Spleen (tissue), 11 donors: ENCODE results near the gene WDR81. TPM values are rescaled to one million over a fixed set of nuclear protein-coding genes. Genes with fewer than 3 reads are reported as not detected.

Experiments used
- DNase-seq: peaks from one replicate; pipeline ENCODE4 v3.0.0-alpha.2; 2020
- H3K27ac ChIP-seq, 8 donors: fragments of 200-600 bp; sonication (generic) in 7 of 8; 1 replicate in 4 of 8; 2 replicates in 4 of 8; pipeline versions ENCODE4 v1.5.0 to v1.8.0; 2016 to 2021; ENCODE audit warnings: inconsistent platforms in 4 of 8, mild to moderate bottlenecking in 4 of 8, moderate library complexity in 1 of 8
- H3K27me3 ChIP-seq, 7 donors: fragments of 200-600 bp; sonication (generic) in 6 of 7; replicated peaks in 1 of 7; 1 replicate in 4 of 7; 2 replicates in 3 of 7; pipeline versions ENCODE4 v1.5.0 to v1.8.0; 2016 to 2021; ENCODE audit warnings: inconsistent platforms in 3 of 7, mild to moderate bottlenecking in 1 of 7
- H3K36me3 ChIP-seq, 6 donors: fragments of 200-600 bp; sonication (generic) in 5 of 6; 1 replicate in 4 of 6; 2 replicates in 2 of 6; pipeline versions ENCODE4 v1.5.0 to v1.8.0; 2016 to 2021; ENCODE audit warnings: inconsistent platforms in 2 of 6
- H3K4me1 ChIP-seq, 6 donors: fragments of 200-600 bp; sonication (generic) in 5 of 6; 1 replicate in 3 of 6; 2 replicates in 3 of 6; pipeline versions ENCODE4 v1.5.0 to v1.8.0; 2016 to 2021; ENCODE audit warnings: inconsistent platforms in 3 of 6
- H3K4me3 ChIP-seq, 8 donors: fragments of 200-600 bp; sonication (generic) in 7 of 8; 1 replicate in 4 of 8; 2 replicates in 4 of 8; pipeline versions ENCODE4 v1.5.0 to v1.8.0; 2016 to 2021; ENCODE audit warnings: inconsistent platforms in 4 of 8, mild to moderate bottlenecking in 4 of 8, moderate library complexity in 2 of 8
- H3K9me3 ChIP-seq, 8 donors: fragments of 200-600 bp; sonication (generic) in 7 of 8; 1 replicate in 4 of 8; 2 replicates in 4 of 8; pipeline versions ENCODE4 v1.5.0 to v1.8.0; 2016 to 2021; ENCODE audit warnings: inconsistent platforms in 4 of 8
- CTCF ChIP-seq, 11 experiments: fragments of 200-600 bp in 7 of 11; fragments of 450-650 bp in 4 of 11; sonication (generic) in 4 of 11; IDR thresholded peaks in 8 of 11; conservative IDR thresholded peaks in 3 of 11; 1 replicate in 7 of 11; 2 replicates in 4 of 11; pipeline versions ENCODE4 v1.4.0 to v1.8.0; 2016 to 2021; ENCODE audit warnings: antibody characterized with exemption in 11 of 11, inconsistent platforms in 4 of 11, mild to moderate bottlenecking in 1 of 11
- POLR2A ChIP-seq, 3 donors: fragments of 450-650 bp; IDR thresholded peaks; one replicate each; pipeline ENCODE4 v1.5.1; 2017; ENCODE audit warnings: antibody characterized with exemption in 3 of 3, mild to moderate bottlenecking in 1 of 3
- POLR2AphosphoS5 ChIP-seq, 3 donors: sonication (generic); formaldehyde crosslinking; IDR thresholded peaks; one replicate each; pipeline ENCODE4 v1.5.1; 2017; ENCODE audit warnings: antibody characterized with exemption in 3 of 3
- WGBS, 5 donors: extraction: QIAGEN DNeasy Blood & Tissue Kit in 3 of 5; methylation state at CpG; one replicate each; pipeline versions ENCODE4 v1.1.5 to v1.1.7; 2013 to 2018; 5-methylcytosine and 5-hydroxymethylcytosine counted together
- intact Hi-C: fragments of 100-400 bp; cut with DNase I; formaldehyde crosslinking; loops from one replicate; pipeline ENCODE4 v1.15.0; 2023; ENCODE audit warnings: low total_unique reads
- polyA plus RNA-seq, 3 donors: library from polyadenylated mRNA; stranded (reverse); fragments of 200-250 nt; gene quantifications; one replicate each; pipeline ENCODE4 v1.2.1, GENCODE V29; 2013
- total RNA-seq, 7 donors: library from RNA; depleted of rRNA in 3 of 7; stranded (reverse); fragments of >200 nt in 3 of 7; fragmentation: NEBNext Ultra II Directional in 4 of 7; extraction: Animal tissue kit (Norgen Biotek cat#: 25700) in 4 of 7; gene quantifications; one replicate each; pipeline versions ENCODE4 v1.1.0 to v1.2.1, GENCODE V29; 2016 to 2021
- donor health status: healthy with polysubstance abuse.
- donor health status: DM: no; HTN: no; CAD: no; lungs with moderate emphysema.
- donor health status: DM: no; HTN: no; CAD: no.
- donor health status: Bipolar disorder and iron deficiency.
- donor health status: healthy.
- donor health status: DM: no; HTN: no; CAD: no.
- donor health status: DM: yes; HTN: yes; CAD: no.

Gene WDR81
- total and polyA plus RNA-seq, 10 donors = 16.2 to 74.7 (median 48.4) TPM

DNA sequence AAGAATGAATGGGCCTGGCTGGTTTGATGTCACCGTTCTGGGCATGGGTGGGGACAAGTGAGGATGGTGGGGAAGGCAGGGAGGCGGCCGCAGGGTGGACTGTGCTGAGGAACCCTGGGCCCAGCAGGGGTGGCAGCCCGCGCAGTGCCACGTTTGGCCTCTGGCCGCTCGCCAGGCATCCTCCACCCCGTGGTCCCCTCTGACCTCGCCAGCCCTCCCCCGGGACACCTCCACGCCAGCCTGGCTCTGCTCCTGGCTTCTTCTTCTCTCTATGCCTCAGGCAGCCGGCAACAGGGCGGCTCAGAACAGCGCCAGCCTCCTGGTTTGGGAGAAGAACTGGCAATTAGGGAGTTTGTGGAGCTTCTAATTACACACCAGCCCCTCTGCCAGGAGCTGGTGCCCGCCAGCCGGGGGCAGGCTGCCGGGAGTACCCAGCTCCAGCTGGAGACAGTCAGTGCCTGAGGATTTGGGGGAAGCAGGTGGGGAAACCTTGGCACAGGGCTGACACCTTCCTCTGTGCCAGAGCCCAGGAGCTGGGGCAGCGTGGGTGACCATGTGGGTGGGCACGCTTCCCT is 30.8 kb downstream of the WDR81 start:
- Histone ChIP-seq H3K9me3 (no peaks in the 10 kb centered on the region), H3K27me3 (no peaks in the 10 kb centered on the region), H3K4me1 (peaks cover 3 to 56% (median 14%) of the 10 kb centered on the region in 6 donors), H3K4me3 (no peak overlapping the region), H3K27ac (peak overlapping the region in 5 of 8 donors; percentile 31 to 71 (median 64)), H3K36me3 (no peaks in the 10 kb centered on the region)
- DNase-seq = no peak
- 71 to 84% (median 74%) methylated on average over 17 to 20 of the region's 20 CpGs for WGBS, 5 donors
- TF ChIP-seq CTCF (IDR thresholded peaks at IDR 0.05 in 8 of 11, conservative IDR thresholded peaks at IDR 0.05 in 3 of 11) (no peak), POLR2AphosphoS5 (IDR thresholded peaks at IDR 0.05) (no peak), POLR2A (IDR thresholded peaks at IDR 0.05) (no peak)
- intact Hi-C loops = no loop called here

DNA sequence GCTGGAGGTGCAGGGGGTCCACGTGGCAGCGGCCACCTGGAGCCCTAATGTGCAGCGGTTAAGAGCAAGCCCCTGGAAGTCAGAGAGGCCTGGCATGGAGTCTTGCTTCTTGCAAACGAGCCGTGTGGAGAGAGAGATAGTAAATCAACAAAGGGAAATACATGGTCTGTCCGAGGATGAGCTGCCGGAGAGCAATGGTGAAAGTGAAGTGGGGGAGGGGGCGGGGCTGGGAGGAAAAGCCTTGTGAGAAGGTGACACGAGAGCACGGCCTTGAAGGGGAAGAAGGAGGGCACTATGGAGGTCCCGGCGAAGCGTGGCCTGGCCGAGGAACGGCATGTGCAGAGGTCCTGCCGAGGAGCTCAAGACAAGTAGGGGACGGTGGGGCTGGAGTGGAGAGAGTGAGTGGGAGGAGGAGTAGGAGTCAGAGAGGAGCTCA is 31.3 kb downstream of the WDR81 start:
- 60 to 88% (median 73%) methylated on average over 17 of the region's 17 CpGs for WGBS, 5 donors
- peaks cover 3 to 52% (median 14%) of the 10 kb centered on the region in 6 donors for H3K4me1 ChIP-seq
- no peaks in the 10 kb centered on the region for H3K9me3 ChIP-seq
- intact Hi-C loops = no loop called here
- H3K27ac ChIP-seq = peak overlapping the region in 5 of 8 donors; percentile 31 to 71 (median 64)
- H3K4me3 ChIP-seq = no peak overlapping the region
- no peaks in the 10 kb centered on the region for H3K36me3 ChIP-seq
- no peak for TF ChIP-seq CTCF (IDR thresholded peaks at IDR 0.05 in 8 of 11, conservative IDR thresholded peaks at IDR 0.05 in 3 of 11)
- TF ChIP-seq POLR2AphosphoS5 (IDR thresholded peaks at IDR 0.05) = peak; percentile 75 to 78 (median 76)
- no peaks in the 10 kb centered on the region for H3K27me3 ChIP-seq
- DNase-seq = peak; percentile 78

DNA sequence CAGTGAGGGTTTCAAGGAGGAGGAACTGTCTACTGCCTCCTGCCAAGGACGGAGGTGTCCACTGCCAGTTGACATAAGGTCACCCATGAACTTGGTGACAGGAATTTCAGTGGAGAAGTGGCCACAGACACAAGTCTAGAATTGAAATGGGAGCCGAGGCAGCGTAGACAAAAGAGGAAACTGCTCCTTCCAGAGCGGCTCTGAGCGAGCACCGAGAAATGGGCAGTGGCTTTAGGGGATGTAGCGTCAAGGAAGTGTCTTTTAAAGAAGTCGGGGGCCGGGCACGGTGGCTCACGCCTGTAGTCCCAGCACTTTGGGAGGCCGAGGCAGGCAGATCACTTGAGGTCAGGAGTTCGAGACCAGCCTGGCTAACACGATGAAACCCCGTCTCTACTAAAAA is 34.3 kb downstream of the WDR81 start:
- intact Hi-C loops = no loop called here
- H3K36me3 ChIP-seq = no peaks in the 10 kb centered on the region
- WGBS, 5 donors = 30 to 55% (median 44%) methylated on average over 15 of the region's 15 CpGs
- H3K27ac ChIP-seq = peak overlapping the region in 3 of 8 donors; percentile 40 to 56 (median 52)
- H3K9me3 ChIP-seq = no peaks in the 10 kb centered on the region
- H3K4me3 ChIP-seq = no peak overlapping the region
- no peak for DNase-seq
- TF ChIP-seq CTCF (IDR thresholded peaks at IDR 0.05 in 8 of 11, conservative IDR thresholded peaks at IDR 0.05 in 3 of 11) (no peak), POLR2A (IDR thresholded peaks at IDR 0.05) (no peak), POLR2AphosphoS5 (IDR thresholded peaks at IDR 0.05) (no peak)
- no peaks in the 10 kb centered on the region for H3K27me3 ChIP-seq
- peaks cover 8 to 44% (median 19%) of the 10 kb centered on the region in 6 donors for H3K4me1 ChIP-seq

GRCh38 chr17:1759529-1759928 is 35.0 kb downstream of the WDR81 start:
- Histone ChIP-seq H3K36me3 (no peaks in the 10 kb centered on the region), H3K4me3 (no peak overlapping the region), H3K4me1 (peaks cover 15 to 45% (median 26%) of the 10 kb centered on the region in 6 donors), H3K27me3 (no peaks in the 10 kb centered on the region), H3K9me3 (no peaks in the 10 kb centered on the region), H3K27ac (peak overlapping the region in 2 of 8 donors; percentile 40 to 56)
- intact Hi-C loops = no loop called here
- DNase-seq = no peak
- WGBS, 5 donors = 83 to 95% (median 91%) methylated on average over 5 of the region's 5 CpGs
- TF ChIP-seq CTCF (IDR thresholded peaks at IDR 0.05 in 8 of 11, conservative IDR thresholded peaks at IDR 0.05 in 3 of 11) (no peak), POLR2AphosphoS5 (IDR thresholded peaks at IDR 0.05) (no peak), POLR2A (IDR thresholded peaks at IDR 0.05) (no peak)
